Transverse colon (tissue), 3 donors: ENCODE results near the gene WFS1.

ENCODE experiments used
- CTCF ChIP-seq, 5 experiments: fragments of 200-600 bp in 3 of 5; fragments of 450-650 bp in 2 of 5; sonication (generic) in 3 of 5; IDR thresholded peaks; 1 replicate in 2 of 5; 2 replicates in 3 of 5; pipeline ENCODE4 v1.5.1; 2016 to 2017; ENCODE audit warnings: antibody characterized with exemption in 5 of 5, inconsistent platforms in 3 of 5, mild to moderate bottlenecking in 2 of 5, moderate library complexity in 1 of 5
- POLR2A ChIP-seq: fragments of 450-650 bp; IDR thresholded peaks from one replicate; pipeline ENCODE4 v1.6.1; 2016; ENCODE audit warnings: antibody characterized with exemption, mild to moderate bottlenecking, moderate library complexity

GRCh38 chr4:6290256-6290655 lies 20.6 kb downstream of the WFS1 start:
- TF ChIP-seq CTCF (IDR thresholded peaks at IDR 0.05) = no peak
- no peak for TF ChIP-seq POLR2A
